ENCODE results near the gene CIZ1.
A peak's percentile ranks its signal among the peaks of the same experiment; 100 is the strongest.

Gene CIZ1

DNA sequence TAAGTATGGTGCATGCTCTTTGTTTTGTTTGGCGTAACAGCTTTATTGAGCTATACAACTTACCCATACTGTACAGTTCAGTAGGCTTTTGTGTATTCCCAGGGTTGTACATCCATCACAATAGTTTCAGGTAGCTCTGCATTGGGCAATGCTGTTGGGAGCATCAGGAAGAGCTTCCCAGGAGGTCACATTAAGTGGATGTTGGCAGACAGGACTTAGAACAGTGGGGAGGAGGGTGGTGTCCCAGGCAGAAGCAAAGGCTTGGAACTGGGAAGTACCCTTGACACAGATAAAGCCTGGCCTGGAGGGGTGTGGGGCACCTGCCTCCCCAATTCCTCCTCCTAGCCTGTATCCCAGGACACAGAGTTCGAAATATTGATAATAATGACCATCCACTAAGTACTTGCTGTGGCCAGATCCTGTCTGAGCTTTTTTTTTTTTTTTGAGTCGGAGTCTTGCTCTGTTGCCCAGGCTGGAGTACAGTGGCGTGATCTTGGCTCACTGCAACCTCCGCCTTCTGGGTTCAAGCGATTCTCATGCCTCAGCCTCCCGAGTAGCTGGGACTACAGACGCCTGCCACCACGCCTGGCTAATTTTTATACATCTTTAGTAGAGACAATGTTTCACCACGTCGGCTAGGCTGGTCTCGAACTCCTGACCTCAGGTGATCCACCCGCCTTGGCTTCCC is 30.0 kb downstream of the CIZ1 start:
- DNase-seq, result no peak

DNA sequence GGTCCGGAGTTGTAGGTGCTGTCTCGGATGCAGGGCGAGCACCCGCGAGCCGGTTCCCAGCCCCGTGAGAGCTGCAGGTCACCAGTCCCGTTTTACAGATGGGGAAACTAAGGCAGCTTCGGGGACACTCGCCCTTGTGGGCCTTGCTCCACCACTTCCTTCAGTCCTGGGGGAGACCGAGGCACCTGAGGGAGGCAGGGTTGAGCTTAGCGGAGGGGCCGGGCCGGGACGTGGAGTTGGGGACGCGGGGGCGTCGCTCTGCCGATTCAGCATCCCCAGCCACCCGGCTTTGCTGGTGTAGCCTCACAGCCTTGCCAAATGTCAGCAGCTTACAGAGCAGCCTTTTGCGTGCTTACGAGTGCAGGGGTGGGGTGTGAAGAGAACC is 30.8 kb downstream of the CIZ1 start:
- DNase-seq, result peak; percentile 74

DNA sequence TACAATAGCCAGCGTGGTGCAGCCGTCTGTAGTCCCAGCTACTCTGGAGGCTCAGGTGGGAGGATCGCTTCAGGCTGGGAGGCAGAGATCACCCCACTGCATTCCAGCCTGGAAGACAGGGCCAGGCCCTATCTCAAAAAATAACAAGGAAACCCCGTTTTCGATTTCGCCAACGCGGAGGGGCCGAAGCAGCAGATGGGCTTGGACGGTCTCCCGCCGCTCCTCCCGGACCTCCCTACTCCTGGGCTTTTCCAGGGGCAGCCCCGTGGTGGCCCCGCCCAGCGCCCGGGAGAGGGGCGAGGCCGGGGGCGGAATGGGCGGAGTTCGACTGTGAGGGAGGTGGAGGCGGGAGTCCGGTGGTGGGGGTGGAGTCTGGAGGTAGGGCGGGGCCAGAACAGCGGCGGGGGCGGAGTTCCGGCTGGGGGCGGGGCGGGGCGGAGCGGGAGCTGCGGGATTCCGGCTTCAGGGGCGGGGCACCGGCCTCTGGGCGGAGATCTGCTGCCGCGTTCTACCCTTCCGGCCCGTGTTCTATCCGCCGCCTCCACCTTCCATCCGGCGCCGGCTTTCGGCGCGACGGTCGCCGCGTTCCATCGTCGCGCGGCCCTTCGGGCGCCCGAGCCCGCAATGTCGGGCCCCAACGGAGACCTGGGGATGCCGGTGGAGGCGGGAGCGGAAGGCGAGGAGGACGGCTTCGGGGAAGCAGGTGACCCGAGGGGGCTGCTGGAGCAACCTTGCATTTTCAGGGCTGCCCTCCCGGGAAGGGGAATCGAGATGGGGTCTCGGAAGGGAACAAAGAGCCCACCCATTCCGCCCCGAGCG is 31.4 kb downstream of the CIZ1 start, which contains the start of gene BBLN:
TSS of gene BBLN (plus strand) at position 482 of the 819 bp plus-strand sequence. CDS start at position 625, 143 bp downstream.
- DNase-seq, result peak; percentile 97

DNA sequence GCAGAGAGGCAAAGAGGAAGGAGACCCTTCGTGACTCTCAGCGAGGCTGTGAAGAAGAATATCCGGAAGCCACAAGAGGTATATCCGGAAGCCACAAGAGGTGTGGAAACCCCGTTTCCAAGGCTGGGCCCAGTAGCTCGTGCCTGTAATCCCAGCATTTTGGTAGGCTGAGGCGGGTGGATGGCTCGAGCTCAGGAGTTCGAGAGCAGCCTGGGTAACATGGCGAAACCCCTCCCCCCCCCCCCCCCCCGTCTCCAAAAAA is 31.9 kb downstream of the CIZ1 start:
- DNase-seq, result peak; percentile 52

DNA sequence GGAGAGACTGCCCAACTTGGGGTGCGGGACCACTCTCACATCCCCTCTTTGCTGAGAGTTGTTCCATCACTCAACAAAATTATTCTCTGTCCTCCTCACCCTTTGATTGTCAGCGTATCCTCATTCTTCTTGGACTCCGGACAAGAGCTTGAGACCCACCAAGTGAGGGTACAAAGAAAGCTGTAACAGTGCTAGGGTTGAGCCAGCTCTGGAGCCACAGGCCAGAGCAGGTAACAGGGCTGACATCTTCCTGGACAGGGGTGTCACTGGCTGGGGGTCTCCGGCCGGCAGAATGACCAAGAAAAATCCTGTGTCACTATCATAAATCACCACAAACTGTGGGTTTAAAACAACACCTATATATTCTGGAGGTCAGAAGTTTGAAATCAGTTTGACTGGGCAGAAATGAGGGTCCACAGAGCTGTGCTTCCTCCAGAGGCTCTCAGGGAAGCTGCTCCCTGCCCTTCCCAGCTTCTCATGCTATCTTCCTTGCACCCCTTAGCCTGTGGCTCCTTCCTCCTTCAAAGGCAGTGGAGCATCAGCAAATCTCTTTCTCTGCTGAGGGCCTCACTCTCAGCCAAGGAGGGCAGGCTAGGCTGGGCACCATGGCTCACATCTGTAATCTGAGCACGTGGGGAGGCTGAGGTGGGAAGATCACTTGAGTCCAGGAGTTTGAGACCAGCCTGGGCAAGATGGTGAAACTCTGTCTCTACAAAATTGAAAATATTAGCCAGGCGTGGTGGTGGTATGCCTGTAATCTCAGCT is 35.5 kb downstream of the CIZ1 start:
- no peak for DNase-seq

DNA sequence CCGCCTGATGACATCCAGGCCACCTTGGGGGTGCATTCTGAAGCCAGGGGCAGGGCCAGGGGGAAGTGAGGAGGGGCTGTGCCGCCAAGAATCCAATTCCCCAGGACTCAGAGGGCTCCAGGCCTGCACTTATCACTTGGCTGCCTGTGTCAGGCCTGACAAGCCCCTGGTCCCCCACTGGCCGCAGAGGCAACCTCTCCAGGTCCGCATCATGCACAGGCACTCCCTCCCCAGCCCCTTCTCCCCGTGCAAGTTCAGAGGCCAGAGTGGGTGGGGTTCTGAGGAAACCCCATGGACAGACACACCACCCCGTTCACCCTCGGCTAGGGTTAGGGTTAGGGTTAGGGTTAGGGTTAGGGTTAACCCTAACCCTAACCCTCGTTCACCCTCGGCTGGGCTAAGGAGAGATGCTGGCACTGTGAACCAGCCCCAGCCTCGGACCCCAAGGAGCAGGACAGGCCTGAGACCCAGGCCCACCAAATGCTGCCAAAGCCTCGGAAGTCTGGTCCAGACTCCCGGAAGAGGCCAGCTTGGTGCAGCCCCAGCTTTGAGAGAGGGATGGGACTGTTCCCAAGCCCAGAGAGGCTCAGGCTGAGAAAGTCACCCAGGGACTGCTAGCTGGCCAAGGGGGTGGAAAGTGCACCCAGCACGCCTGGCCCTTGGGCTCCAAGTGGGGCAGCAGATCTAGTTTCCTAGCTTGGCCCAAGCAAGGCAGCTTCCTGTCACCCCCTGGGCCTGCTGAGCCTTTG is 37.3 kb downstream of the CIZ1 start:
- DNase-seq, result no peak

DNA sequence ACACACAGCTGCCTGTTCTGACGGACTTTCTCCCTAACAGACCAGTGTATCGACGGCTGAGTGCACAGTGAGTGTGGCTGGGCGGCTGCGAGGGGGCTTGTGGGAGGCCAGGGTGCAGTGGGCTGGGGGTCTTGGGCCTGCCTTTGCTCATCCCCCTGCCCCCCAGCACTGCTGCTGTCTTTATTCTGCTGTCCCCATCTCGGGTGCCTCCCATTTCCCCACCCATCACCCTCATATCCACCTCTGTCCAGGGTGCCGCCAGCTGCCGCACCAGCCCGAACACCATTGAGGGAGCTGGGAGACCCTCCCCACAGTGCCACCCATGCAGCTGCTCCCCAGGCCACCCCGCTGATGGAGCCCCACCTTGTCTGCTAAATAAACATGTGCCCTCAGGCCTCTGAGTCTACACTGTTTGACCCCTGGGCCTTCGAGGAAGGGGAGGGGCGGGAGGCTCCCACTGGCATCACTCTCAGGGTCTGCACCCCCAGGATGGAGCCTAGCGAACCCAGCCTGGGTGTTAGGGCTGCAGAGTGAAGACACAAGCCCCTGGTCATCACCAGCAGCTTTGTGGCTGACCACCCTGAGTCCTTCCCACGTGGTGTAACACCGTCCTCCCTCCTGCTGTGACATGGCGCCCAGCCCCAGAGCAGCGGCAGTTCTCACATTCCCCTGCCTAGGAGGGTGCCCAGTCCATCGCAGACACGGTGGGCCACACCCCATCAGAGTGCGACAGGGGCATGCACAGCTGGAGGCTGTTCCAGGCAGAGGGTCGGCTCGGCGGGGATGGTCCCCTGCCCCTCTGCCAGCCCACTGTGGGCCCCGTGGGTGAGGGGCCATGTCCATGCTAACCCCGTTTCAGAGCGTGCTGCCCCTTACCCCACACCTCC is 38.1 kb downstream of the CIZ1 start:
- no peak for DNase-seq

DNA sequence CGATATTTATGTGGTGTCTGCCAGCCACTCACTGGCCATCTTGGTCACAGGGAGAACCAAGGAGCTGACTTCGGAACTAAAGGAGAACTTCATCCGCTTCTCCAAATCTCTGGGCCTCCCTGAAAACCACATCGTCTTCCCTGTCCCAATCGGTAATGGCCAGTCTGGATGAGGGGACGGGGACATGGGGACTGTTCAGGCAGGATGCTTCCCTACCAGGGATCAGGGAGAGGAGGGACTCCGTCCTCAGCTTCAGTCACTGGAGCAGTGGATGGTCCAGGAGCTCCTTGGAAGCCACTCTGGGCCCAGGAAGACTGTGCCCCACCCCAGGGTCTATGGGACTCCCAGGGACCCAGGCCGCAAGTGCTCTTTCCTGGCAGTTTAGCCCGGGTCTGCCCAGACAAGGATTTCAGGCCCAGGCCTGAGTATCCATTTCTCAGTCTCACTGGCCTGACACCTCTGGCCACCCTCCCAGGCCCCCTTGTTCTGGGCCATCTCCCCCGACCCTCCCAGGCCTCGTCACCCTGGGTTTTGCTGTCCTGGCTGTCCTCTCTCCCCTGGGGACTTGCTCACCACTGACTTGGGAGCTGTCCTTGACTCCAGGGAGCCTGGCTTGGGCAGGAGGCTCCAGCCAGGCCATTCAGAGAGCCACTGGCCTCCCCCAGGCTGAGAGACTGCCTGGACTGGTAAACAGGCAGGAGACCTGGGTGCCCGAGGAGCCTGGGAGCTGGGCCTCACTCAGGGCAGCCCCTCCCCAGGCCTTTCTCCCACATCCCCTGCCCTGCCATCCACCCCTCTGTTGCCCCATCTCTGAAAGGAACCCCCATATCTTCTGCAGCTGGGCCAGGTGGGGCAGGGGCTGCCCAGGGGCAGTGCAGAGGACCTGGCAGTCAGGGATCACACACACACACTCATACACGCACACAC is 39.0 kb downstream of the CIZ1 start:
- no peak for DNase-seq

DNA sequence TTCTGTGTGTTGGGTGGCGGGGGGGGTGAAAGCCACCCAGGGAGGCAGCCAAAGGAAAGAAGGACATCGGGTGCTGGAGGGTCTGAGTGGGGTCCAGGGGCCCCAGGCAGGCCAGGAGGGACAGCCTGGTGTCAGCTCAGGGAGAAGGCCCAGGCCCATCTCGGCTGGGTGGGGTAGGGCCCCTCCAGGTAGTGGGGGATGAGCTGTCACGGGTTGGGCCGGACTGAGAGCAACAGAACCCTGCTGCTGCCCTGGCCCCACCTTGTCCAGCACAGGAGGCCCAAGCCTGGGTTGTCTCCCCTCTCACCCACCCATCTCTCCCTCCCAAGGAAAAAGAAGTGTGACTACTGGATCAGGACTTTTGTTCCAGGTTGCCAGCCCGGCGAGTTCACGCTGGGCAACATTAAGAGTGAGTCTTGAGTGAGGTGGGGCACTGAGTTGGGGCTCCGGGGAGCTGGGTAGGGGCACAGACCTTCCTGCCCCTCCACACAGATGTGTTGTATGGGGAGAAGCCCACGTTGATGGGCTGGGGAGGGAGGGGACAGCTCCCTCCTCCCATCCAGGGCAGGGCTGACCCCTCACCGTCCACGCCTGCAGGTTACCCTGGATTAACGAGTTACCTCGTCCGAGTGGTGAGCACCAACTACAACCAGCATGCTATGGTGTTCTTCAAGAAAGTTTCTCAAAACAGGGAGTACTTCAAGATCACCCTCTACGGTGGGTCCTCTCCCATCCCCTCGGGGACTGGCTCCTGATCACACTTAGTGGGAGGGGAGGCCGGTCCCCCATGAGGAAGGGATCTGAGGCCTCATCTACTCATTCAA is 39.9 kb downstream of the CIZ1 start:
- DNase-seq, result no peak

DNA sequence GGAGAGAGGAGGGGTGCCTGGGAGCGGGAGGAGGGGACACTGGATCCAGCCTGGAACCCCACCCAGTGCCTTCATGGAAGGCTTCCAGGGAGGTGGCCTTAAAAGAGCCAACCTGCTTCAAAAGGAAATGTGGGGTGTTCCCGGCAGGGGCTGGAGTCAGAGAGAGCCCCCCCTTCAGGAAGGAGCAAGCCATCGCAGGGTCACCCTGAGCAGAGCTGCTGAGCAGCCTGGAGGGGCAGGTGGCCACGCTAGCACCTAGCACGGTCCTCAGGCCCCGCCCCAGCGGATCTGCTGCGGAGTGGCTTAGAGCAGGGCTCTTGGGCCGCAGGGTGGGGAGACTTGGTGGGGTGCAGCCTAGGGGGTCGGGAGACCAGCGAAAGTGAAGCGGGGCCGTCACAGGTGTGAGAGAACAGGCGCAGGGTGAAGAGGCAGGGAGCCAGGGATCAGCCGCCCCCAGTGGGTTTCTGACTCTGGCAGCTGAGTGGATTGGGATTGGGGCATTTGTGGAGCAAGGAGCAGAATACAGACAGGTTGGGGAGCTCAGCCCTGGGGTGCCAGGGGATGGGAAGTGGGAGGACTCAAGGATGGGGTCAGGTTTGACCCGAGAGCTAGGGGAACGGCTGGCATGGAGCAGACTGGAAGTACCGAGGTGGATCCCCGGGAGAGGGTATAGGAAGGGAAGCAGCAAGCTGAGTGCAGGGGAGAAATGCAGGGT is 40.6 kb downstream of the CIZ1 start:
- peak; percentile 78 for DNase-seq

DNA sequence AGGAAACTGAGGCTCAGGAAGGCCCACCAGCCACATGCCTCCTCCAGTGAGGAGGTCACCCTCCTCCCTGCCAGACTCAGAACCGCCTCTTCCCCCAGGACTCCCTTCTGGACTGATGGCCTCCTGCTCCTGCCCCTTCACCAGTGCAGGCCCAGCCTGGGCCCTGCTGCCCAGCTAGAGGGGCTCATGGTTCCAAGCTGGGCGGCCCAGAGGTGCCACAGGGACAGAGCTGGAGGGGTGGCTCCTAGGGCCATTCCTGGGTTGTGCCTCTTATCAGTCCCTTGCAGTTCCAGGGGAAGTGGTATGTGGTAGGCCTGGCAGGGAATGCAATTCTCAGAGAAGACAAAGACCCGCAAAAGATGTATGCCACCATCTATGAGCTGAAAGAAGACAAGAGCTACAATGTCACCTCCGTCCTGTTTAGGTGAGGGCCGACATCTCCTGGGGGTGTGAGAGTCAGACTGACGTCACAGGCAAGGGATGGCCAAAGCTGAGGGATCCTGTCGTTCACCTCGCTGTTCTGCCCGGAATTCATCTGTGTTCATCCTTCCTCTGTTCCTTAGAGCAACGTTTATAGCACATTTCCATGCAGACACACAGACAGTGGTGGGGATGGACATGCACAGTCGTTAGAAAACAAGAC is 41.3 kb downstream of the CIZ1 start:
- no peak for DNase-seq

DNA sequence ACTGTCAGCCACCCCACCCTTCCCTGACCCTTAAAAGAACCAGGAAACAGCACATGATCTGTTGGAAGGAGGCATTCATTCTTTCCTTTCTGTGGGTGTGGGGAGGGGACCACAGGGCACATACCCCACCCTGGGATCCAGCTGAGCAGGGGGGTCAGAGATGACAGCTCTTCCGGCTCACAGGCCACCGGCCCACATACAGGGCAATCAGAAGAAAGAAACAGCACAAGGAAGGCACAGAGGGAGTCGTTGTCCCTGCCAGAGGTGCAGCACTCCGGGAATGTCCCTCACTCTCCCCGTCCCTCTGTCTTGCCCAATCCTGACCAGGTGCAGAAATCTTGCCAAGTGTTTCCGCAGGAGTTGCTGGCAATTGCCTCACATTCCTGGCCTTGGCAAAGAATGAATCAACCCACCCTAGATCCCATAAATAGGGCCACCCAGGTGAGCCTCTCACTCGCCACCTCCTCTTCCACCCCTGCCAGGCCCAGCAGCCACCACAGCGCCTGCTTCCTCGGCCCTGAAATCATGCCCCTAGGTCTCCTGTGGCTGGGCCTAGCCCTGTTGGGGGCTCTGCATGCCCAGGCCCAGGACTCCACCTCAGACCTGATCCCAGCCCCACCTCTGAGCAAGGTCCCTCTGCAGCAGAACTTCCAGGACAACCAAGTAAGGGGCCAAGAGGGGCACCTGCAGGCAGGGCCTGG is 42.2 kb downstream of the CIZ1 start, which contains the start of gene LCN2:
TSS of gene LCN2 (plus strand) at position 453 of the 701 bp plus-strand sequence. CDS start at position 526, 73 bp downstream.
- DNase-seq, result no peak

DNA sequence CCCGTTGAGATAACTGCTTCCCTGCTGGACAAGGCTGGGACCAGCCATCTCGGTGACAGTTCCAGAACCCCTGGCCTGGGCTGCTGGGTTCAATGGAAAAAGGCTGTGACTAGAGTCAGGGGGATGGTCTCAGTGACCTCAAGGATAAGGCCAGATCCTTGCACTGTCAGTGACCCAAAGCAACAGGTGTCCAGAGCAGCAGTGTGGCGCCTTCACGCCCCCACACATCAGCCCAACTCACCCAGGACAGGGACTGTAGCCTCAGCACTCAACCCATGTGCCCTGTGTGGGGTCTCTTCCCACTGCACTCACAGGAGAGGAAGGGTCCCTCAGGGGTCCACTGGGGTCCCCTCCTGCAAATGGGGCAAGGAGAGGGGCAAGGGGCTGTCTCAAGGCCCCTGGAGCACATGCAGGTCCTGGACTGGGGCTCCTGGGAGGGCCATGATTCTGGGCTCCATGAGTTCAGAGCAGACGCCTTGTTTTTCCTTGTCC is 42.8 kb downstream of the CIZ1 start:
- no peak for DNase-seq

DNA sequence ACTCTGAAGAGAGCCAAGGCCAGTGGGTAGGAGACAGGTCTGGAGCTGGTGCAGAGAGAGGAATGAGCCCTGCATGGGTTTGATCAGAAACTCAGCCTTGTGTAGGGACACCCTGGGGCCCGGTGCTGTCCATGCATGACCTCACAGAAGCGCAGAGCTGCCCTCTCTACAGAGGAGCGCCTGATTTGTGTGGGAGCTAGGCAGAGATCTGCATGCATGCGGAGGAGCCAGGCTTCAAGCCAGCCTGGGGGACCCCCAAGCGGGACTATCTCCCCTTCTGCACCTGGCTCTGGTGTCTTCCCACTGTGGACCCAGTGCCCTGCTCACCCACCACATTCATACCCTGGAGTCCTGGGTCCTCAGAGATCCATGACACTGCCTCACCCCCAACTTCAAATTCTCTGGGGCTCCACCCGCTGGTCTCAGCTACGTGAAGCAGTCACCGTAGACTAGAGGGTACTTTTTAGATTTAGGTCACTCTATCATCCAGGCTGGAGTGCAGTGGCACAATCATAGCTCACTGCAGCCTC is 44.7 kb downstream of the CIZ1 start:
- no peak for DNase-seq

DNA sequence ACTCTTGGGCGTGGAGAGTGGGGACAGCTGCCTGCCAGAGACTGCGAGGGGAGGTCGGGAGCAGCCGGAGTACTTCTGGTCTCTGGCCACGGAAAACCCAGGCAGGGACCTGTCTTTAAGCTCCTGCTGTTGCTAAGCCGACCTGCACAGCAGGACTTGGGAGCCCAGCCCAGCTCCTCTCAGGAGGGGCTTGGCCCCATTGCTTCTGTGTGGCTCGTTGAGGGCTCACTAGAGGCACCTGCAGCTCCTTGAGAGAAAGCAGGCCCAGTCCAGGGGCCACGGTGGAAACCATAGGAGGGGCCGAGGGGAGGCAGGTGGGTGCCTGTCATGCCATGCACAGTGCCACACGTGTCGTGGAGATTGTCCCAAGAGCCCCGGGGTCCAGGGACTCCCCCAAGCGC is 45.4 kb downstream of the CIZ1 start:
- DNase-seq, result no peak

DNA sequence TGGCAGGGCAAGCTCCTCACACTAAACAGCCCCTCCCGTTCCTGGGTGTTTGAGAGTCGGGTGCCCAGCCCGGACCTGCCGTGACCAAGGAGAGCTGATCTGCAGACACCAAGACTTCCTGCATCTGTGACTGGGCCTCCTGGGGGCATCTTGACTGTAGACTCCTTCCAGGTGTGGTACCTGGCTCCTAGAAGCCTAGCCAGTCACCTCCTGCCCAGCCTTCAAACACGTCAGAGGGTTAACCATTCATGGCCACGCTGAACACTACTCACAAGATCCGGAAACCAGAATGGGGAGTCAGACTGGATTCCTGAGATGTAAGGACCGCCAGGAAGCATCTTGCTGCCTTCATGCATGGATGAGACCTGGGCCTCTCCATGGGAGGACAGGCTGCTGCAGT is 45.8 kb downstream of the CIZ1 start:
- DNase-seq, result no peak

Measured in RPMI8226 (cell line).